ENCODE data around the gene TEX53.
A peak's percentile ranks its signal among the peaks of the same experiment; 100 is the strongest.

The TEX53 gene

GRCh38 chr9:114633438-114634089, 24.0 kb downstream of the TEX53 start:
- no peak for DNase-seq

GRCh38 chr9:114631166-114631565, 26.4 kb downstream of the TEX53 start:
- DNase-seq, result no peak

GRCh38 chr9:114629563-114630090, 28.0 kb downstream of the TEX53 start:
- DNase-seq, result no peak

GRCh38 chr9:114627553-114627952, 30.1 kb downstream of the TEX53 start:
- DNase-seq, result no peak

- no peak for DNase-seq
Measured at GRCh38 chr9:114626415-114627020, 31.1 kb downstream of the TEX53 start.

- no peak for DNase-seq
Measured at GRCh38 chr9:114624677-114625076, 32.9 kb downstream of the TEX53 start.

- DNase-seq, result no peak
Measured at GRCh38 chr9:114621975-114622609, 35.5 kb downstream of the TEX53 start.

GRCh38 chr9:114621561-114621960, 36.0 kb downstream of the TEX53 start:
- DNase-seq, result no peak

- peak; percentile 67 for DNase-seq
Measured at GRCh38 chr9:114619191-114619761, 38.3 kb downstream of the TEX53 start.

GRCh38 chr9:114616684-114617520, 40.7 kb downstream of the TEX53 start:
- DNase-seq, result peak; percentile 91

- no peak for DNase-seq
Measured at GRCh38 chr9:114614373-114614772, 43.2 kb downstream of the TEX53 start.

GRCh38 chr9:114613919-114614318, 43.7 kb downstream of the TEX53 start:
- DNase-seq, result no peak

GRCh38 chr9:114613087-114613486, 44.5 kb downstream of the TEX53 start:
- no peak for DNase-seq

GRCh38 chr9:114612272-114612923, 45.2 kb downstream of the TEX53 start:
- no peak for DNase-seq

- peak; percentile 78 for DNase-seq
Measured at GRCh38 chr9:114611516-114612271, 45.9 kb downstream of the TEX53 start.

- no peak for DNase-seq
Measured at GRCh38 chr9:114608525-114608796, 49.1 kb downstream of the TEX53 start.

- DNase-seq, result no peak
Measured at GRCh38 chr9:114607671-114608524, 49.7 kb downstream of the TEX53 start.

GRCh38 chr9:114606597-114607207, 50.9 kb downstream of the TEX53 start:
- DNase-seq, result peak; percentile 92
